Measurements from ENCODE around the gene SLIT3.

DNA sequence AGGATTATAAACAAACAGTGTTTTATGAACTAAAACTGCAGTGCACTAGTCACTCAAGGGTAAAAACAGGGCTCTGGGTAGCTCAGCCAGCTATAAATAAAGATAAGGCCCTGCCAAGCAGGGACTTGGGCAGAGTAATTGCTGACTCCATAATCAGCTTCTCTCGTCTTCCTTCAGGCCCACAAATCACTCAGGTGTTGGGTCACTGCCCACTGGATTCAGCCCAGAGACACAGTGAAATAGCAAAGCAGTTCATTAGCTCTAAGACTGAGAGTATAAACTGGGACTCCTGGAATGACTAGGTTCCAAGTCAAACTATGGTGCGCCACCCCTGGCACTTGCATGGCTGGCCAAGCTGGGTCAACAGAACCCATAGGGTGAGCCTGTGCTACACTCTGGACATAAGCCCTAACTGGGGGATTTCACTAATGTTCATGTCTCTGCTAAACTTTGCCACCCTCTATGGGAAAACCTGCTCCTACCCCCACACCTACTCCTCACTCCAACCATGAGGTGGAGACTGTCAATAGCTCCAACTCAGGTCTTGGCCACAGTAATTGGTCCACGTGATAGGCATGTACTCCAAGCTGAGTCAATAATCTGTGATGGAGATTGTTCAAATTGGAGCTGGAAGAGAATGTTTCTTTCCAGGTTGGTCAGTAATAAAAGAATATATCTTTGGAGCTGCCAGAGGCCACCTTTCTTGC, 158.5 kb downstream of the SLIT3 start:
- TF ChIP-seq, protein P1, sequence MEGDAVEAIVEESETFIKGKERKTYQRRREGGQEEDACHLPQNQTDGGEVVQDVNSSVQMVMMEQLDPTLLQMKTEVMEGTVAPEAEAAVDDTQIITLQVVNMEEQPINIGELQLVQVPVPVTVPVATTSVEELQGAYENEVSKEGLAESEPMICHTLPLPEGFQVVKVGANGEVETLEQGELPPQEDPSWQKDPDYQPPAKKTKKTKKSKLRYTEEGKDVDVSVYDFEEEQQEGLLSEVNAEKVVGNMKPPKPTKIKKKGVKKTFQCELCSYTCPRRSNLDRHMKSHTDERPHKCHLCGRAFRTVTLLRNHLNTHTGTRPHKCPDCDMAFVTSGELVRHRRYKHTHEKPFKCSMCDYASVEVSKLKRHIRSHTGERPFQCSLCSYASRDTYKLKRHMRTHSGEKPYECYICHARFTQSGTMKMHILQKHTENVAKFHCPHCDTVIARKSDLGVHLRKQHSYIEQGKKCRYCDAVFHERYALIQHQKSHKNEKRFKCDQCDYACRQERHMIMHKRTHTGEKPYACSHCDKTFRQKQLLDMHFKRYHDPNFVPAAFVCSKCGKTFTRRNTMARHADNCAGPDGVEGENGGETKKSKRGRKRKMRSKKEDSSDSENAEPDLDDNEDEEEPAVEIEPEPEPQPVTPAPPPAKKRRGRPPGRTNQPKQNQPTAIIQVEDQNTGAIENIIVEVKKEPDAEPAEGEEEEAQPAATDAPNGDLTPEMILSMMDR (IDR thresholded peaks at IDR 0.05) = no peak
- TF ChIP-seq POLR2A (IDR thresholded peaks at IDR 0.05) = no peak

Measured in right lobe of liver (tissue), 4 donors.